Measurements from ENCODE around the gene STK35.

STK35 gene

DNA sequence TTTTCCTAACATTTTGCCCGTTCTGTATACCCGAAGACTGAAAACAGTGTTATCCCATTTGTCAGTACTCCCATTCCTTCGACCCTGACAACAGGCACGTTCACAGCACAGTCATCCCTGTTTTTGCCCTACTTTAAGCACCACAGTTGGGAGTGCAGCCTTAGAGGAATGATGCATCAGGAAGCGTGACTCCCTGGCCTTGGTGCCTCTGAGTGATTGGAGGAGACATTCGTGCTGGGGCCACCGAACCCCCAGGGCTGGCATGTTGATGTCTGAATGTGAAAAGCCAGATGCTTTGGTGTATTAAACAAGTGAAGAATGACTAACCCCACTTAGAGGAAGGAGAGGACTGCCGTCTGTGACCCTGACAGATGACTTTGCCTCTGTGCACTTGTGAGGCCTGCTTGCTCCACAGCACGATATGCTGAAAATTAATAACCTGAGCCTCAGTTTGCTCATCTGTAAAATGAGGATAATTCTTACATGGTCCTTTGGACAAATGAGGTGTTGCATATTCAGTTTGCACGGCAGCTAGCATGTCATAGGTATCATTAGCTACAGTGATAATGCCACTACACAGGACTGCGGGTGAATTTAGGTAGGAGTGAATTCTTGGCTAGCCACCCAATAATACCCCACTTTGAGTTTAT lies 36.0 kb downstream of the STK35 start:
- no peak for DNase-seq

DNA sequence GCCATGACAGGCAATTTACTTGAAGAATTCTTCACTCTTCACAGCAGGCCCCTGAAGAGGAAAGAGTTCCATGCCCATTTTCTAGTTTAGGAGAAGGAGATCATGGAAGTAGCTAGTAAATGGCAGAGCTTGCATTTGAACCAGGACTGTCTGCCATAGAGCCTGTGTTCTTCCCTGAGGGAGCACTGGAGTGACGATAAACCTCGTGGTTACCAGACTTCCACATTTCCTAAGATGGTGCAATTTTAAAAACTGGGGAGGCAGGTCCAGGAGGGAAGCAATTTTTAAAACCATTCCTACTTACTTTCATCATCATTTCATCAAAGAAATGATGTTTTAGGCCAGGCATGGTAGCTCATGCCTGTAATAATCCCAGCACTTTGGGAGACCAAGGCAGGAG lies 36.8 kb downstream of the STK35 start:
- DNase-seq: no peak

DNA sequence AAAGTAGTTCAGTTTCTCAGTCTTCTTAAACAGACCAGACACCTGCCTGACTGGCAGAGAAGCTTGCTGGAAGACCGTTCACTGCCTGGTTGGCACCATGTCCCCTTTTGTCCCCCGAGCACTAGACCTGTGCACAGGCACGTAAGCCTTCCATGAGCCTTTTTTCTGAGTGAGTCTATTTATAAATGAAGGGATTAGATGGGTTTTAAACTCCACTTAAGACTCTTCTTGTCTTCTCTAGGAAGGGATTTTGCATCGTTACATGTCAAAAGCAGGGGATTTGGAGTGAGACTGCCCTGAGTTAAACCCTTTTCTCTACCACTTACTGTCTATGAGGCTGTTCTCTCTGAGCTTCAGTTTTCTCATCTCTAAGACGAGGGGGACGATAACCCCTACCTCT lies 37.6 kb downstream of the STK35 start:
- no peak for DNase-seq

DNA sequence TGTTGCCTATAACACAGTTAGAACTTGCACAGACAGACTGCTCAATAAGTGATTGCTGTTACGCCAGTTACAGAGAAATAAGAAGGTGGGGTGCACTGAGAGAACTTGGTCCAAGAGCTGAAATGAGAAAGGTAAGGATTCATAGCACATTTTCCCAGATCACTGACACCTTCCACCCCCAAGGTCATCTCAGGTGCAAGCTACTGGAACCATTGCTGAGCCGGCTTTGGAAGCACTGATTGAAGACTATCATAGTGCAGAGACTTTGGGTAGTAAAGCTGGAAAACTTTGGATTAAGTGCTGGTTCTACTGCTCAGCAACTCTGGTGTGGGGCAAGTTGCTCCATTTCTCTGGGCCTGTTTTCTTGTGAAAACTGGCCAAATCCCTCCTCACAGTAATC lies 38.1 kb downstream of the STK35 start:
- DNase-seq: no peak

DNA sequence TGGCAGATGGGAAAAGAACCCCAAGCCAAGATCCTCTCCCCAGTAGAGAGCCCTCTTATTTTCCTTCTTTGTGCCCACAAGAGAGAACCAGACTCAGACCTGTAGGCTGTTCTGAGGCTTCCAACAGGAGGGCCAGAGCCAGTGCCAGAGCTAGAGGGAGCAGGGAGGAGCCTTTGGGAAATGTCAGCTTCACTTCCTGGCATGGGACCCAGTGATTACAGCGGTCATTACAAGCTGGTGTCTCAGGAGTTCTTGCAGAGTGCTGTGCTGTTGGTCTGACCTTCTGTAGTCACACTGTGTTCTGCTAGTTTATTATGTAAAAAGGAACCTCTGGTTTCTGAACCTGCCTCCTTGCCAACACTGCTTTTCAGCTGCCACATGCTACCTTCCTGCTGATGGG lies 38.9 kb downstream of the STK35 start:
- no peak for DNase-seq

DNA sequence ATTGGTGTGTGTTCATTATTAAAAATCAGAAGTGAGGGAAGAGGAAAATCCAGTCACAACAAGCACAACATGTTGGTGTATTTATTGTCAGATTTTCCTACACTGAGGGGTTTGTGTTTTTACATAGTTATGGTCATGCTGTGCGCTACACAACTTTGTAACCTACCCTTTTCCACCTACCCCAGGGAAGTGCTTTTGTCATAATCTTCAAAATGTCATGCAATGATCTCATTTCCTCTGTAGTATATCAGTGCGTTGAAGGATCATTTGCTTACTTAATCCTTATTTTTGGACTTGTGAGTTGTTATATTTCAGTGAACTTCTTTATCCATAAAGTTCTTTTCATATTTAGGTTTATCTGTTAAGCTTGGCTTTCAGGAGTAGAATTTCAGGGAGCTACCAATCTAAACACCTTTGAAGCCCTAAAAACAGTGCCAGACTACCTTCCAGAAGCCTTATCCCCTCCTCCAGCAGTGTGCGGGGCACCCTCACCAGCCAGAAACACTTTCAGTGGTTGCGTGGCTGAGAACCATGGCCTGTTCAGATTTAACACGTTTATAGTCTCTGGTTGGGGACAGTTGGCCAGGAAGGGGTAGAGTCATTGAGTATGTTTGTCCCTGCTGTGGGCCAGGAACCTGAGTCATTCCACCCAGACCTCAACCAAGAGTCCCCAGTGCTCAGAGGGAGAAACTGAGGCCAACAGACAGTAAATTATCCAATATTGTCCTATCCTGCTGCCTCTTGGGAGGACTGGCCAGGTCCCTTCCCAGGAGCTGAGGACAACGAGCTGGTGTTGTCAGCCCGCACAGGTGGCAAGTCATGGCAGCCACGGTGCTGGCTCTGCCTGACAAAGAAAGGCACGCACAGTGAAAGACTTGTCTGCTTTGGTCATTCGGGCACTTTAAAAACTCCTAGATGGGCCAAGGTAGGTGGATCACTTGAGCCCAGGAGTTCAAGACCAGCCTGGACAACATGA lies 40.3 kb downstream of the STK35 start:
- no peak for DNase-seq

DNA sequence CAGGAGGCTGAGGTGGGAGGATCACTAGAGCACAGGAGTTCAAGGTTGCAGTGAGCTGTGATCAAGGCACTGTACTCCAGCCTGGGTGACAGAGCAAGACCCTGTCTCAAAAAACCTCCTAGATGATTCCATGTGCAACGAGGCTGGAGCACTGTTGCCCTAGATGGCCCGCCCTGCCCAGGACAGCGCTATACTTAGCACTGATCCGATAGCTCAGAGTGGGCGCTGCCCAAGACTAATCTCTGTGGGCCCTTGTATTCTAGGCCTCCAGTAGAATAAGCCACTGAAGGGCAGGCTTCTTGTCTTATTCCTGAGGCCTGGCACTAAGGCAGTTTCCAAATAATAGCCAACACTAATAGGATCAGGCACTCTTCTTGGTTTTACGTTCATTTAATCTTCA lies 41.0 kb downstream of the STK35 start:
- no peak for DNase-seq

DNA sequence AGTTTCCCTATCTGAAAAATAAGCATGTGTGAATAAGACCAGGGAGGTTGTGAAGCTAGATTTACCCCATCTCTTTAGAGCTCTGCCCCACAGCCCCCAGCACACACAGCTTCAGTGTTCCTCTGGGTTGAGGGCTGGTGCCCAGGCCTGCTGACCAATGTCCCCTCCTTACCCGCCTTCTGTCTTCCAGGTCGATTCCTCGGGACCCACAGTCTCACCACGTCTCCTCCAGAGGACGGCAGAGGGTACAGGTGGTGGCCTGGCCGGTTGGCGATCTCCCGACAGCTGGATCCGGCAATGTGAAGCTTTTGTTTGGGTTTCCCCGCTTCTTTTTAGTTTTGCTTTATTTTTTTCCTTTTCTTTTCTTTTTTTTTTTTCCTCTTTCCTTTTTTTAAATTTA lies 42.0 kb downstream of the STK35 start:
- no peak for DNase-seq

DNA sequence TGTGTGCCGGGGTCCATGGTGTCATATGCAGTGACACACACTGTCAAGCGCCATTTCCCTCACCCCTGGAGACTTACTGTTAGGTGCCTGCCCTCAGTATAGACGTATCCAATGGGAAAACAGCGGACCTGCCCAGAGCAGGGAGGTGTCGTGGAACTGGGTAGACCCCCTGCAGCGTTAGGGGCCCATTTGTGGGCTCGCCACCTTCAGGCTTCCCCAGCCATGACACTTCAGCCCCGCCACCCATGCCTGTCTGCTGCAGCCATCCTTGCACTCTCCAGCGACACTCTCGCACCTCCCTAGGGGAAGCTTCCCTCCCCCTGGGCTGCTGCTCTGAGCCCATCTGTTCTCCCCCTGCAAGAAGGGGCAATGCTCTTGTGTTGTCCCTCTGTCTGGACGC lies 43.2 kb downstream of the STK35 start:
- no peak for DNase-seq

DNA sequence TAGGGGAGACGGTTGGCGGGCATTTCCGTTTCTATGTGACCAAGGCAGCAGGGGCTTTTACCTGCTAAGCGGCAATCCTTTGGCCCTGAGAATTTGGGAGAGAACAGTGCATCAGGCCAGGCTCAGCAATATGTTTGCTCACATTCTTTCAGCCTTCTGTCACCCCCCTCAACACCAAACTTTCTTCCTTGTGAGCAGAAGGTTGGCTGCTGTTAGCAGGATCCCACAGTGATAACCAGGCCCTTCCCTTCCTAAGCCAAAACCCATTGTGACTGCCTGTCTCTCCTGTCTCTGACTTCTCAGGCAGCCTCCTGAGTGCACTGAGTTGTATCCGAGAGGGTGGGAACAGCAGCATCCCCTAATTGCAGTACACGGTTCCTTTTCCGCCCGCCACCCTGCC lies 43.7 kb downstream of the STK35 start:
- no peak for DNase-seq

DNA sequence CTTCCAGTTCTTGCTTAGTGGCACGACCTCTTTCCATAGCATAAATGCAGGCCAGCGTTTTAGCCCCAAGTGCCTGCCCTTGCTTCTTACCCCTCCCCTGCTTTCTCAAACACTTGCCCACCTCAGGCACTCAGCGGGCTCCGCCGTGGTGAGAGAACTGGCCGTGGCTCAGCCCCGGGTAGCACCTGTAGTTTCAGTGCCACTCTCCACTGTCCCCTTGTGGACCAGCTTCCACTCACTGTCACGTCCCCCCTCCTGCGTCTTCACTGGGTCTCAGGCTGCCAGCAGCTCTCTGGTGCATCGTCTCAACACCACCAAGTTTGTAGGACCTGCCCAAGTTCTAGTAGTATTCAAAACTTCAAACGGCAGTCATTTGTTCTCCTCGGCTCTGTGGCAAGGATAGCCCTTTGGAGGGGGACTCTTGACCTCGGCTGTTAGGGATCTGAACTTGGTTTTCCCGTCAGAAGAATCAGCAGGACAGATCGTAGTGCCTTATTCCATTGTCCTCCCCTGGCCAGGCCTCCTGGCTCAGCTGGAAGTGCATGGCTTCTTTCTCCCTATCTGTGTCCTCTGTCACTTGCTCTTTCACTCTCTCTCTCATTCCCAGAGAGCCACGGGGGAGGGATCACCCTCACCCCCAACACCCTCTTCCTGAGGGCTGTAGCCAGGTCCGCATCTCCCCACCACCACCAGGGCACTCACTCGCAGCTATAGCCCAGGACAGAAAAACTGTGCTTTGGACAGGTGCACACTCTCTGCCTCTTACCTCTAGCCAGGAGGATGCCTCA lies 44.6 kb downstream of the STK35 start:
- DNase-seq: no peak

DNA sequence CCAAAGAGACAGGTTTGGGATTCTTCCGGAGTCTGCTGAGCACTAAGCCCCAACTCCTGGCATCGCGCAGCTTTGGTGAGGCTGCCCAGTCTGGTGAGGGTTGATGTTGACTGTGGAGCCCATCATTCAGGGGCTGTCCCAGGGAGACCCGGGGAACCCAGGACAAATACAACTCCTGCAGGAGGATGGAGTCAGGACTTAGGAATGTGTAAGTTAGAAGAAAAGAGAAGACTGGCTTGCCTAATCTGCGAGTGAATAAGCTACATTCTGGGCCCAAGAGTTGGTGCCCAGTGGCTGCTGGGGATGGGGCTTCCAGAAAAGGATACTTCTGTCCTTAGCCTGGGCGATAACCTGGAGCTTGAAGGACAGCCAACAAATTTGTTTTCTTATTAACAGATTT lies 47.9 kb downstream of the STK35 start:
- no peak for DNase-seq

DNA sequence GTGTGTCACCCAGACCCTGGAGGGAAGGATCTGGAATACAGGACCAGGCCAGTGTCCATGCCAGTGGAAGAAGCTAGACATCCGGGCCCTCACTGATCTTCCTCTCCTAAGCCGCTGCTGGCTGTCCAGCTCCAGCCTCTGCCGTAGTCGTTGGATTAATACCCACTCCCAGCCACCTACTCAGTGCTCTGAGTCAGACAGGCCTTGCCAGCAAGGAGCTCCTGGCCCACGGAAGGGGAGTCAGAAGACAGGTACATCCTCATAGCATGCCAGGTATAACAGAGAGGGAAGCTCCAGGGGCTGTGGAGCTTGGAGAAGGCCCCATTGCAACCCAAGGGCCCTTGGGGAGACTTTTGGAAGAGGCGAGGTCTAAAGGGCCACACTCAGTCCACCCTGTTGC lies 49.0 kb downstream of the STK35 start:
- DNase-seq: no peak

DNA sequence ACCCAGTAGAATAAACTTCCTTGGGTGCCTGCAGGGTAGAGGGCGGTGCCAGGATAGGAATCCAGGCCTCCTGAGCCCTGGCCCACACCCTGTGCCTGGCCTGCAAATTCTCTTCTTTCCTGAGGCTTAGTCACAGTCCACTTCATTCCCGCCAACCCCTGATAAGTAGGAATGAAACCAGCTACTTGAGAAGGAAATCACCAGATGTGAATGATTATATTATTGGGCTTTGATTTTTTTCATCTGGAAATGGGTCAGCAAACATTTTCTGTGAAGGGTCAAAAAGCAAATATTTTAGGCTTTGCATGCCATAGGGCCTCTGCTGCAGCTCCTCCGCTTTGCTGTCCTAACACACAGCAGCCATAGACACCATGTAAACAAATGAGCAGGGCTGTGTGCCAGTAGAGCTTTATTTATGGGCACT lies 50.2 kb downstream of the STK35 start:
- no peak for DNase-seq

DNA sequence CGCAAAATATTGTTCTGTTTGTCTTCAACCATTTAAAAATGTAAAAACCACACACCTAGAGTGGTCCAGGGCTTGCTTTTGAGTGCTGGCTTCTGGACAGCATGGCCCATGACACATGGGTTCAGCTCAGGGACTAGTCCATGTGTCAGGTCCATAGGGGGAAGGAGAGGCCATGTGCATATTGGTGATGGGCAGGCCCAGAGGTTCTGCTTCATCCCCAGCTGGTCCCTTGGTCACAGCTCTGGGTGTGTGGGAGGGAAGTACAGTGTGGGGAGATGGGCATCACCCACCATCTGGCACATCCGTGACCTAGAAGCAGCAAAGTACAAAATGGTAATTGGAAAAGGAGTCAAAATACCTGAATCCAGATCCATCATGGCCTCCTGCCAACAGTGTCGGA lies 50.7 kb downstream of the STK35 start:
- no peak for DNase-seq

DNA sequence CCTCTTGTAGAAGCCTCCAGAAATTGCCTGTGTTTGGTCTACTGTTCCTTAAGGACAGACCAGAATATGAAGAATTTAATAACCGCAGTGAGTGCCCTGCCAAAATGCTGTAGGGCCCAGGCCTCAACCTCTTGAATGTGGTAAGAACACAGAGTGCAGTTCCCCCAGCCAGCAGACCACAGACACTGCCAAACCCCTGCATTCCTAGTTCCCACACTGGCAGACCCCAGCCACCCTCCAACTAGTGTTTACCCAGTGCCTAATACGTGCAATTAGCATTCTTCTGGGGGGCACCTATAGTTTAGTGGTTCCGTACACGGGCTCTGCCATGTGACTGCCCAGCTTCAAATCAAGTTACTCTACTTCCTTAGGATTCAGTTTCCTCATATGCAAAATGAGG lies 51.7 kb downstream of the STK35 start:
- no peak for DNase-seq

DNA sequence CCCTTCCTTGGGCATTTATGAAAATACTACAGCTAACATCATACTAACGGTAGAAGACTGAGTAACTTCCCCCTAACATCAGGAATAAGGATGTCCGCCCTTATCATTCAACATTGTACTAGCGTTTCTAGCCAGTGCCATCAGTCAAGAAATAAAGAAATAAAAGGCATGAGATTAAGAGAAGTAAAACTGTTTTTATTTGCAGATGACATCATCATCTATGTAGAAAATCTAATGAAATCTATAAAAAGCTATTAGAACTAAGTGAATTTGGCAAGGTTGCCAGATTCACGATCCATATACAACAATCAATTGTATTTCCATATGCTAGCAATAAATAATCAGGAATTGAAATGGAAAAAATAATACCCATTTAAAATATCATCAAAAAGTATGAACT lies 54.6 kb downstream of the STK35 start:
- DNase-seq: no peak

DNA sequence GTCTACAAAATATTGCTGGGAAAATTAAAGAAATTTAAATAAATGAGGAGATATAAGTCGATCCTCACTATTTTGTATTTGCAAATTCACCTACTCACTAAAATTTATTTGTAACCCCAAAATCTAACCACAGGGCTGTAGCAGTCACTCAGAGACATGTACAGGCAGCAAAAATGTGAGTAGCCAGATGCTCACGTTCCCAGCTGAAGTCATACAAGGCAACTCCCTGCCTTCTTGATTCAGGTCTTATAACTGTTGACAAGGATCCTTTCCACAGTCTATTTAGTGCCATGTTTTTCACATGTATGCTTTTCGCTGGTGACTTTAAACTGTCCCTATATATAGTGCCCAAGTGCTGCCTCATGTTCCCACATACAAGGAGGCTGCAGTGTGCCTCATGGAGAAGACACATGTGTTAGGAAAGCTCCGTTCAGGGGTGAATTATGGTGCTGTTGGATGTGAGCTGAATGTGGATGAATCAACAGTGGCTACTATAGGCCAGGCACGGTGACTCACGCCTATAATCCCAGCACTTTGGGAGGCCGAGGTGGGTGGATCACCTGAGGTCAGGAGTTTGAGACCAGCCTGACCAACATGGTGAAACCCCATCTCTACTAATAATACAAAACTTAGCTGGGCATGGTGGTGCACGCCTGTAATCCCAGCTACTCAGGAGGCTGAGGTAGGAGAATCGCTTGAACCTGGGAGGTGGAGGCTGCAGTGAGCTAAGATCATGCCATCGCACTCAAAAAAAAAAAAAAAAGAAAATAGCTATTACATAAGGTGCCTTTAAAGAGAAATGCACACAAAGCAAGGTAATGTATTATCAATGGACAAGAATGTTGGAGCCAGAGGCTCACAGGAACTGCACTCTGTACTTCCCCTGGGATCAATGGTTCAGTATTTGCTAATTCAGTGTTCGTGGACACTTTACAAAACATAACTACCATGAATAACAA lies 55.3 kb downstream of the STK35 start:
- no peak for DNase-seq

DNA sequence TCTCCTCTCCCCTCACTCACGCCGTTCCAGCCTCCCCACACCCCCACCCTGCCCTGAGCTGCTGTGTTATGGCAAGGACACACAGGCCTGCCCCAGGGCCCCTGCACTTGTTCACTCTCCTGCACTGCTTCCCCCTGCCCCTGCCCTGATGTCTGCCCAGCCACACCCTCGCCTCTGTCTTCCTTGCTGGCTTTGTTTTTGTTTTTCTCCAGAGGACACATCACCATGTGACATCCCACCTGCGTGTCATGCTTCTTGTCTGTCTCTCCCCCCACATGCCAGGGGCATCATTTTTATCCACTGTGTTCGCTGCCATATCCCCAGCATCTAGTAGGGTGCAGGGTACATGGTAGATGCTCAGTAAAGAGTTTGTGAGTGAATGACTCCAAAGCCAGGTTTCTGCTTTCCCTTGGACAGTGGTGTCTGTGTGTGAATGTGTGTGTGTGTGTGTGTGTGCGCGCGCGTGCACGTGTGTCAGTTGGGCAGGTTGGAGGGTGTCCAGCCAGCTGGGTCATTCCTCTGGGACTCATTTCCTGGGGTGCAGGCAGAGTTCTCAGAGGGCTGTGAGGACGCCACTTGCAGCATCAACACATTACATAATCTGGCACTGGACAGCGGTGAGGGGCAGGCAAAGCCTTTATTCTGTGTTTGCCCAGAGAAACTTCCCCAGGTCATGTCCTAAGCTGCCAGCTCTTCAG lies 60.6 kb downstream of the STK35 start:
- no peak for DNase-seq

DNA sequence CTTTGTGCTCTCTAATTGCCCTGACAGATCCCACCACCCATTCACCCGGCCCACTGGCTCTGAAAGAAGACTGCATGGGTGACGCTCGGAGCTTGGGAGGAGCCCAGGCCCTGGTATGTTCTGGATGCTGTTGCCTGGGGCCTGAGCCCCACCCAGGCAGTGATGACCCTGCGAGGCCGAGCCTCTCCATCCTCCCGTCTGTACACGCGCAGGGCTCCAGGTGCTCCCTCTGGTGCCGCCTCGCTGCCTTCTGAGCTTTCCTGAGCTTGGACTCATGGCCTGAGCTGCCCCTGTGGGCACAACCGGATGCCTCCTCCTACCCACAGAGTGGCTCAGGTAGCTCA lies 61.2 kb downstream of the STK35 start:
- DNase-seq: no peak

DNA sequence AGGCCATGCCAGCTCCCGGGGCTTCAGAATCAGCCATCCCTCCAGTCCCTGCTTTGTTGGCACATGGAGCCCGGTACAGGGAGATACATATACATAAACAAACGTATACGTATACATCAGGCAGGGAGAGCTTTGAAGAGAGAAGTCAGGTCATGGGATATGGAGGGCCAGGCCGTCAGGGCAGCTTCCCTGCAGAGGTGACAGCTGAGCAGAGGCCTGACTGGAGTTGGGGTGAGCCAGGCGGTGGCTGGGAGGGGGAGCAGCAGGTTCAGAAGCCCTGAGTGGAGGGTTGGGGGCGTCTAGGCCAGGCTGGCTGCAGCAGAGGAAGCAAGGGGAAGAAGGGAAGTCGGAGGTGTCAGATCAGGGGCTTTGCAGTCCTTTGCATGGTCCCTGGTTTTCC lies 61.7 kb downstream of the STK35 start:
- DNase-seq: no peak

DNA sequence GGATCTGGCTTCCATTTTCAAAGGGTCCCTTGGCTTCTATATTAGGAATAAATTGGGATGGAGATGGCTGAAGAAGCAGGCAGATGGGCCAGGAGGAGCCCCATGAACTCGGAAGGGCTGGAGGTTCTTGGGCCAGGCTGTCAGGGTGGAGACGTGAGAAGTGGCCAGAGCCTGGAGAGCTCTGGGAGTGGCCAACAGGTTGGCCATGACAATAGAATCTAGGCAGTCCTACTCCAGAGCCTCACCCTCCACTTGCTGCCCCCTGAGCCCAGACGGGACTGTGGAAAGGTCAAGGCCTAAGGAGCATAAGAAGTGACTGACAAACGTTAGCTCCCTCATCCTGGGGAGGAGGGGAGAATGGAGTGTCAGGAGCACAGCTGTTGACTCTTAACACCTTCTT lies 62.1 kb downstream of the STK35 start:
- DNase-seq: no peak
